Activated CD8-positive, alpha-beta memory T cell treated with anti-CD3 and anti-CD28 coated beads, Interleukin-2, amount 50 U/mL, for 24 hours (primary cell): Measurements from ENCODE around the gene DACT3.

Experiments used
- DNase-seq: peaks from one replicate; pipeline ENCODE4 v3.0.0-alpha.2; 2020; ENCODE audit errors: extremely low read depth

Gene DACT3

GRCh38 chr19:46661020-46661731 lies at the start of gene DACT3:
Gene DACT3, minus strand, starts transcription at chr19:46661182. Its CDS starts 118 bp downstream, at chr19:46661064.
- peak; percentile 99 for DNase-seq

- DNase-seq: no peak
Measured at GRCh38 chr19:46710687-46711086, 49.7 kb upstream of the DACT3 start.

GRCh38 chr19:46704379-46705076 lies 43.5 kb upstream of the DACT3 start:
- peak; percentile 70 for DNase-seq

GRCh38 chr19:46700704-46701103 lies 39.7 kb upstream of the DACT3 start:
- no peak for DNase-seq

GRCh38 chr19:46698395-46699321 lies 37.7 kb upstream of the DACT3 start:
- no peak for DNase-seq

- no peak for DNase-seq
Measured at GRCh38 chr19:46697204-46697960, 36.4 kb upstream of the DACT3 start.

- DNase-seq: no peak
Measured at GRCh38 chr19:46696866-46697203, 35.9 kb upstream of the DACT3 start.

GRCh38 chr19:46696052-46696451 lies 35.1 kb upstream of the DACT3 start:
- no peak for DNase-seq

GRCh38 chr19:46693760-46694159 lies 32.8 kb upstream of the DACT3 start:
- no peak for DNase-seq

- DNase-seq: no peak
Measured at GRCh38 chr19:46692918-46693722, 32.1 kb upstream of the DACT3 start.

GRCh38 chr19:46691948-46692347 lies 31.0 kb upstream of the DACT3 start:
- no peak for DNase-seq

- DNase-seq: no peak
Measured at GRCh38 chr19:46691104-46691503, 30.1 kb upstream of the DACT3 start.

GRCh38 chr19:46689358-46689757 lies 28.4 kb upstream of the DACT3 start:
- DNase-seq: no peak

GRCh38 chr19:46687438-46688145 lies 26.6 kb upstream of the DACT3 start:
- DNase-seq: no peak

- DNase-seq: no peak
Measured at GRCh38 chr19:46685189-46685588, 24.2 kb upstream of the DACT3 start.

GRCh38 chr19:46678110-46678732 lies 17.2 kb upstream of the DACT3 start:
- DNase-seq: peak; percentile 20

GRCh38 chr19:46674416-46675178 lies 13.6 kb upstream of the DACT3 start:
- DNase-seq: no peak

GRCh38 chr19:46670813-46671212 lies 9.8 kb upstream of the DACT3 start:
- no peak for DNase-seq

GRCh38 chr19:46668662-46669061 lies 7.7 kb upstream of the DACT3 start:
- DNase-seq: no peak
